Measurements from ENCODE around the gene GXYLT1. TPM values are rescaled to one million over a fixed set of nuclear protein-coding genes. Genes with fewer than 3 reads are reported as not detected.

Gene GXYLT1
- total and polyA plus RNA-seq, 2 of the 13 experiments (the other 11 are each of a cell fraction or from before 2014, with no cell fraction given) = 7.8 to 17.0 TPM

GRCh38 chr12:42144408-42145196 is at the start of gene GXYLT1 (continued):
- TF ChIP-seq ARID3A (IDR thresholded peaks at IDR 0.05; ENCODE audit: low read depth, low read length) (no peak), POGZ (CRISPR knock-in tag; IDR thresholded peaks at IDR 0.05) (peak; percentile 83), GATAD1 (CRISPR knock-in tag; IDR thresholded peaks at IDR 0.05) (peak; percentile 78), ZFP1 (CRISPR knock-in tag; IDR thresholded peaks at IDR 0.05) (no peak), AGO2 (optimal IDR thresholded peaks at IDR 0.05; ENCODE audit: low read depth, low read length) (peak; percentile 55), ZNF780A (CRISPR knock-in tag; IDR thresholded peaks at IDR 0.05) (peak; percentile 79; the same call in 1 of the 2 replicates), ZXDC (CRISPR knock-in tag; IDR thresholded peaks at IDR 0.05) (peak; percentile 92), SMARCC2 (IDR thresholded peaks at IDR 0.05) (no peak), ZNF18 (CRISPR knock-in tag; IDR thresholded peaks at IDR 0.05; ENCODE audit: insufficient replicate concordance) (peak; percentile 97), RARG (CRISPR knock-in tag; IDR thresholded peaks at IDR 0.05; ENCODE audit: low read depth) (no peak), ZNF749 (CRISPR knock-in tag; IDR thresholded peaks at IDR 0.05; ENCODE audit: borderline replicate concordance) (peak; percentile 86; the same call in 1 of the 2 replicates), DBP (CRISPR knock-in tag; IDR thresholded peaks at IDR 0.05; ENCODE audit: not compliant biosample characterization) (peak; percentile 64), ZNF770 (CRISPR knock-in tag; IDR thresholded peaks at IDR 0.05) (no peak)

Data from HepG2 (cell line).